HEK293 (cell line): ENCODE results near the gene EXOSC6.
A peak's percentile ranks its signal among the peaks of the same experiment; 100 is the strongest.

ENCODE experiments used
- CTCF ChIA-PET: fragments of 350-600 bp; formaldehyde crosslinking; extraction: SDS; loops from one replicate; lab custom pipeline; 2021; ENCODE audit warnings: antibody characterized with exemption; lab: Yijun Ruan, JAX
- POLR2A ChIA-PET: fragments of 300-600 bp; formaldehyde crosslinking; extraction: SDS; loops from one replicate; lab custom pipeline; 2020; ENCODE audit warnings: antibody characterized with exemption, inconsistent platforms; lab: Yijun Ruan, JAX
- H3K27ac ChIP-seq: fragments of 200-500 bp; sonication (Bioruptor generic); 2 replicates; pipeline ENCODE4 v1.5.1; 2014; ENCODE audit warnings: low read depth, low read length, control low read depth, inconsistent platforms; ENCODE audit errors: extremely low read depth
- H3K36me3 ChIP-seq, 2 experiments: fragments of 200-500 bp in 1 of 2; sonication (Bioruptor generic) in 1 of 2; 1 replicate in 1 of 2; 2 replicates in 1 of 2; pipeline ENCODE4 v1.5.1; 2014 to 2017; ENCODE audit warnings: inconsistent platforms in 2 of 2, low read length in 2 of 2; ENCODE audit not compliant: control insufficient read depth in 2 of 2, insufficient read depth in 1 of 2
- H3K4me1 ChIP-seq: fragments of 200-500 bp; sonication (Bioruptor generic); 2 replicates; pipeline ENCODE4 v1.5.1; 2014; ENCODE audit warnings: mild to moderate bottlenecking, low read length, inconsistent platforms; ENCODE audit not compliant: control insufficient read depth, insufficient read depth
- H3K4me3 ChIP-seq: 2 replicates; pipeline ENCODE4 v1.5.1; 2011; ENCODE audit warnings: low read depth, mild to moderate bottlenecking, control low read depth, low read length, moderate library complexity
- H3K9me3 ChIP-seq: fragments of 200-500 bp; sonication (Bioruptor generic); 2 replicates; pipeline ENCODE4 v1.5.1; 2014; ENCODE audit warnings: low read depth, low read length, inconsistent platforms; ENCODE audit not compliant: control insufficient read depth, insufficient read depth
- KLF7 ChIP-seq: fragments of 450-650 bp; formaldehyde crosslinking; IDR thresholded peaks from 2 replicates; pipeline ENCODE4 v1.5.1; 2016; ENCODE audit warnings: missing biosample characterization, missing genetic modification characterization, borderline replicate concordance
- SCRT2 ChIP-seq: fragments of 450-650 bp; formaldehyde crosslinking; IDR thresholded peaks from 2 replicates; pipeline ENCODE4 v1.5.1; 2016; ENCODE audit warnings: missing biosample characterization, missing genetic modification characterization
- SP2 ChIP-seq: fragments of 450-650 bp; formaldehyde crosslinking; IDR thresholded peaks from 2 replicates; pipeline ENCODE4 v1.5.1; 2016; ENCODE audit warnings: missing biosample characterization, missing genetic modification characterization
- SP3 ChIP-seq: fragments of 450-650 bp; formaldehyde crosslinking; IDR thresholded peaks from 2 replicates; pipeline ENCODE4 v1.5.1; 2016; ENCODE audit warnings: missing biosample characterization, missing genetic modification characterization
- YY2 ChIP-seq: fragments of 450-650 bp; formaldehyde crosslinking; IDR thresholded peaks from 2 replicates; pipeline ENCODE4 v1.5.1; 2016; ENCODE audit warnings: missing biosample characterization, missing genetic modification characterization
- ZBTB17 ChIP-seq: fragments of 450-650 bp; formaldehyde crosslinking; IDR thresholded peaks from 2 replicates; pipeline ENCODE4 v1.5.1; 2016; ENCODE audit warnings: missing biosample characterization, missing genetic modification characterization
- ZBTB8A ChIP-seq: fragments of 450-650 bp; formaldehyde crosslinking; IDR thresholded peaks from 2 replicates; pipeline ENCODE4 v1.5.1; 2016; ENCODE audit warnings: missing biosample characterization, missing genetic modification characterization
- ZEB2 ChIP-seq: fragments of 450-650 bp; formaldehyde crosslinking; IDR thresholded peaks from 2 replicates; pipeline ENCODE4 v1.5.1; 2016; ENCODE audit warnings: missing biosample characterization, missing genetic modification characterization
- ZNF121 ChIP-seq: fragments of 450-650 bp; formaldehyde crosslinking; IDR thresholded peaks from 2 replicates; pipeline ENCODE4 v1.5.1; 2016; ENCODE audit warnings: missing biosample characterization, missing genetic modification characterization
- ZNF132 ChIP-seq: fragments of 450-650 bp; formaldehyde crosslinking; IDR thresholded peaks from 2 replicates; pipeline ENCODE4 v1.5.1; 2017; ENCODE audit warnings: missing biosample characterization, missing genetic modification characterization, borderline replicate concordance
- ZNF140 ChIP-seq: fragments of 450-650 bp; formaldehyde crosslinking; IDR thresholded peaks from 2 replicates; pipeline ENCODE4 v1.5.1; 2016; ENCODE audit warnings: missing biosample characterization, missing genetic modification characterization
- ZNF2 ChIP-seq: fragments of 450-650 bp; formaldehyde crosslinking; IDR thresholded peaks from 2 replicates; pipeline ENCODE4 v1.5.1; 2016; ENCODE audit warnings: missing biosample characterization, missing genetic modification characterization
- ZNF239 ChIP-seq: fragments of 450-650 bp; formaldehyde crosslinking; IDR thresholded peaks from 2 replicates; pipeline ENCODE4 v1.5.1; 2016; ENCODE audit warnings: missing biosample characterization, missing genetic modification characterization
- ZNF24 ChIP-seq: fragments of 450-650 bp; formaldehyde crosslinking; IDR thresholded peaks from 2 replicates; pipeline ENCODE4 v1.5.1; 2016; ENCODE audit warnings: missing biosample characterization, missing genetic modification characterization
- ZNF366 ChIP-seq: fragments of 450-650 bp; formaldehyde crosslinking; conservative IDR thresholded peaks from 2 replicates; pipeline ENCODE4 v1.5.1; 2016; ENCODE audit warnings: missing biosample characterization, missing genetic modification characterization
- ZNF629 ChIP-seq: fragments of 450-650 bp; formaldehyde crosslinking; IDR thresholded peaks from 2 replicates; pipeline ENCODE4 v1.5.1; 2017; ENCODE audit warnings: missing biosample characterization, missing genetic modification characterization
- ZNF792 ChIP-seq: fragments of 450-650 bp; formaldehyde crosslinking; IDR thresholded peaks from 2 replicates; pipeline ENCODE4 v1.5.1; 2016; ENCODE audit warnings: missing biosample characterization, missing genetic modification characterization
- TF ChIP-seq, protein P1 (sequence below): fragments of 450-650 bp; formaldehyde crosslinking; IDR thresholded peaks from 2 replicates; pipeline ENCODE4 v1.5.1; 2016; ENCODE audit warnings: missing biosample characterization, missing genetic modification characterization
- TF ChIP-seq, protein P2 (sequence below): fragments of 450-650 bp; formaldehyde crosslinking; IDR thresholded peaks from 2 replicates; pipeline ENCODE4 v1.5.1; 2016; ENCODE audit warnings: missing biosample characterization, missing genetic modification characterization
- TF ChIP-seq, protein P3 (sequence below): fragments of 450-650 bp; formaldehyde crosslinking; conservative IDR thresholded peaks from 2 replicates; pipeline ENCODE4 v1.5.1; 2016; ENCODE audit warnings: low read depth, missing biosample characterization, missing genetic modification characterization
- TF ChIP-seq, protein P4 (sequence below): fragments of 450-650 bp; formaldehyde crosslinking; IDR thresholded peaks from 2 replicates; pipeline ENCODE4 v1.5.1; 2016; ENCODE audit warnings: missing biosample characterization, missing genetic modification characterization
- TF ChIP-seq, protein P5 (sequence below): sonication (generic); formaldehyde crosslinking; IDR thresholded peaks from 2 replicates; pipeline ENCODE4 v1.8.1; 2022; ENCODE audit warnings: mild to moderate bottlenecking, moderate library complexity, missing genetic modification reagents

Gene EXOSC6

DNA sequence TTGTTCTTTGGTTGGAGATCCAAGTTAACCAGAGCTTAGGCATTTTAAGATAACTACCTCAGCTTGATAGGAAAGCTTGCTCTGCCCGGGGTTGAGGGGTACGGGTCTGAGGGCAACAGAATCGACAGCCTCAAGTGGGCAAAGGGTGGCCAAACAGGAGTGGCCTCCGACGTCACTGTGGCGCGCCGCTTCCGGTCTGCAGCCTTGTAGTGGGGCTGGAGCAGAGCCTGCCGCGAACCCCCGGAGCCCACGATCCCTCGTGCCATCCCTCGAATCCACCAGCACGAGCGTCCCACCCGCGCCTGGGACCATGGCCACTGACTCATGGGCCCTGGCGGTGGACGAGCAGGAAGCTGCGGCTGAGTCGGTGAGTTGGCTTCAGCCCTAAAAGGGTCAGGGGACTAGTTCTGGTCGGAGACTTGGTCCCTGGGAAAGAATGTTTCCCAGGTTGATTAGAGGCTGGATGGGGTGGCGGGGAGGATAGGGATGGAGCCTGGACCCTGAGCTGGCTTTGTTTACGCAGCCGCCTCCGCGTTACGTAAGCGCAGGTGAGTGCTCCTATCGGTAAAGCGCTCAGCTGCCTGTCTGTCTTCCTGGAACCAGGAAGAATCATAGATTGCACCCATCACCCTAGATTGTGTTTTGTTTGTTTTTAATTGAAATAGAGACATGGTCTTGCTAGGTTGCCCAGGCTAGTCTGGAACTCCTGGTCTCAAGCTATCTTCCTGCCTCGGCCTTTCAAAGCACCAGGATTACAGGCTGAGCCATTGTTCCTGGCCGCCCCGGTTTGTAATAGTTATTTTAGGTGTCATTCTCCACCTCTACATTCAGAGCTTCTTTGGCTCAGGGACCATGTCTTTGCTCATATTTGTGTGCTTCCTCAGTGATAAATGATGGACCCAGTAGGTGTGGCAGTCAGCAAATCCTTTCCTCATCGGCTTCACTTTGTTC lies 47.5 kb upstream of the EXOSC6 start, which contains the start of gene DDX19B:
Gene DDX19B (plus strand): TSS at position 199 of the 951 bp plus-strand sequence. CDS start 112 bp downstream, at position 311.
- CTCF ChIA-PET, result interaction anchor here (0.7 to 1.2 kb wide), 3 partner anchors 10 to 472 kb away, joined by 3 to 4 read pairs (median 3); partner anchors contain the start of gene AARS1
- TF ChIP-seq ZEB2 (tag by site-specific recombination) (0 out of 2 replicates have a peak, but pooled peaks have one; percentile 27), ZNF629 (tag by site-specific recombination) (peak; percentile 87), SP2 (tag by site-specific recombination) (peak; percentile 31; the same call in 1 of the 2 replicates), ZNF132 (tag by site-specific recombination) (no peak), ZBTB8A (0 out of 2 replicates have a peak, but pooled peaks have one; percentile 47), SP3 (tag by site-specific recombination) (0 out of 2 replicates have a peak, but pooled peaks have one; percentile 22), ZNF24 (tag by site-specific recombination) (0 out of 2 replicates have a peak, but pooled peaks have one; percentile 27), ZNF366 (tag by site-specific recombination) (no peak), ZNF2 (peak; percentile 60), YY2 (tag by site-specific recombination) (0 out of 2 replicates have a peak, but pooled peaks have one; percentile 44), ZNF792 (tag by site-specific recombination) (no peak), ZNF140 (tag by site-specific recombination) (no peak), SCRT2 (peak; percentile 41), KLF7 (tag by site-specific recombination) (no peak), ZNF239 (tag by site-specific recombination) (0 out of 2 replicates have a peak, but pooled peaks have one; percentile 23), ZBTB17 (tag by site-specific recombination) (peak; percentile 94), ZNF121 (no peak)
- TF ChIP-seq, protein P1, sequence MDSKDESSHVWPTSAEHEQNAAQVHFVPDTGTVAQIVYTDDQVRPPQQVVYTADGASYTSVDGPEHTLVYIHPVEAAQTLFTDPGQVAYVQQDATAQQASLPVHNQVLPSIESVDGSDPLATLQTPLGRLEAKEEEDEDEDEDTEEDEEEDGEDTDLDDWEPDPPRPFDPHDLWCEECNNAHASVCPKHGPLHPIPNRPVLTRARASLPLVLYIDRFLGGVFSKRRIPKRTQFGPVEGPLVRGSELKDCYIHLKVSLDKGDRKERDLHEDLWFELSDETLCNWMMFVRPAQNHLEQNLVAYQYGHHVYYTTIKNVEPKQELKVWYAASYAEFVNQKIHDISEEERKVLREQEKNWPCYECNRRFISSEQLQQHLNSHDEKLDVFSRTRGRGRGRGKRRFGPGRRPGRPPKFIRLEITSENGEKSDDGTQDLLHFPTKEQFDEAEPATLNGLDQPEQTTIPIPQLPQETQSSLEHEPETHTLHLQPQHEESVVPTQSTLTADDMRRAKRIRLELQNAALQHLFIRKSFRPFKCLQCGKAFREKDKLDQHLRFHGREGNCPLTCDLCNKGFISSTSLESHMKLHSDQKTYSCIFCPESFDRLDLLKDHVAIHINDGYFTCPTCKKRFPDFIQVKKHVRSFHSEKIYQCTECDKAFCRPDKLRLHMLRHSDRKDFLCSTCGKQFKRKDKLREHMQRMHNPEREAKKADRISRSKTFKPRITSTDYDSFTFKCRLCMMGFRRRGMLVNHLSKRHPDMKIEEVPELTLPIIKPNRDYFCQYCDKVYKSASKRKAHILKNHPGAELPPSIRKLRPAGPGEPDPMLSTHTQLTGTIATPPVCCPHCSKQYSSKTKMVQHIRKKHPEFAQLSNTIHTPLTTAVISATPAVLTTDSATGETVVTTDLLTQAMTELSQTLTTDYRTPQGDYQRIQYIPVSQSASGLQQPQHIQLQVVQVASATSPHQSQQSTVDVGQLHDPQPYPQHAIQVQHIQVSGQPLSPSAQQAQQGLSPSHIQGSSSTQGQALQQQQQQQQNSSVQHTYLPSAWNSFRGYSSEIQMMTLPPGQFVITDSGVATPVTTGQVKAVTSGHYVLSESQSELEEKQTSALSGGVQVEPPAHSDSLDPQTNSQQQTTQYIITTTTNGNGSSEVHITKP (tag by site-specific recombination), result 0 out of 2 replicates have a peak, but pooled peaks have one; percentile 11
- TF ChIP-seq, protein P2, sequence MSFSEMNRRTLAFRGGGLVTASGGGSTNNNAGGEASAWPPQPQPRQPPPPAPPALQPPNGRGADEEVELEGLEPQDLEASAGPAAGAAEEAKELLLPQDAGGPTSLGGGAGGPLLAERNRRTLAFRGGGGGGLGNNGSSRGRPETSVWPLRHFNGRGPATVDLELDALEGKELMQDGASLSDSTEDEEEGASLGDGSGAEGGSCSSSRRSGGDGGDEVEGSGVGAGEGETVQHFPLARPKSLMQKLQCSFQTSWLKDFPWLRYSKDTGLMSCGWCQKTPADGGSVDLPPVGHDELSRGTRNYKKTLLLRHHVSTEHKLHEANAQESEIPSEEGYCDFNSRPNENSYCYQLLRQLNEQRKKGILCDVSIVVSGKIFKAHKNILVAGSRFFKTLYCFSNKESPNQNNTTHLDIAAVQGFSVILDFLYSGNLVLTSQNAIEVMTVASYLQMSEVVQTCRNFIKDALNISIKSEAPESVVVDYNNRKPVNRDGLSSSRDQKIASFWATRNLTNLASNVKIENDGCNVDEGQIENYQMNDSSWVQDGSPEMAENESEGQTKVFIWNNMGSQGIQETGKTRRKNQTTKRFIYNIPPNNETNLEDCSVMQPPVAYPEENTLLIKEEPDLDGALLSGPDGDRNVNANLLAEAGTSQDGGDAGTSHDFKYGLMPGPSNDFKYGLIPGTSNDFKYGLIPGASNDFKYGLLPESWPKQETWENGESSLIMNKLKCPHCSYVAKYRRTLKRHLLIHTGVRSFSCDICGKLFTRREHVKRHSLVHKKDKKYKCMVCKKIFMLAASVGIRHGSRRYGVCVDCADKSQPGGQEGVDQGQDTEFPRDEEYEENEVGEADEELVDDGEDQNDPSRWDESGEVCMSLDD (tag by site-specific recombination), result peak; percentile 39
- TF ChIP-seq, protein P3, sequence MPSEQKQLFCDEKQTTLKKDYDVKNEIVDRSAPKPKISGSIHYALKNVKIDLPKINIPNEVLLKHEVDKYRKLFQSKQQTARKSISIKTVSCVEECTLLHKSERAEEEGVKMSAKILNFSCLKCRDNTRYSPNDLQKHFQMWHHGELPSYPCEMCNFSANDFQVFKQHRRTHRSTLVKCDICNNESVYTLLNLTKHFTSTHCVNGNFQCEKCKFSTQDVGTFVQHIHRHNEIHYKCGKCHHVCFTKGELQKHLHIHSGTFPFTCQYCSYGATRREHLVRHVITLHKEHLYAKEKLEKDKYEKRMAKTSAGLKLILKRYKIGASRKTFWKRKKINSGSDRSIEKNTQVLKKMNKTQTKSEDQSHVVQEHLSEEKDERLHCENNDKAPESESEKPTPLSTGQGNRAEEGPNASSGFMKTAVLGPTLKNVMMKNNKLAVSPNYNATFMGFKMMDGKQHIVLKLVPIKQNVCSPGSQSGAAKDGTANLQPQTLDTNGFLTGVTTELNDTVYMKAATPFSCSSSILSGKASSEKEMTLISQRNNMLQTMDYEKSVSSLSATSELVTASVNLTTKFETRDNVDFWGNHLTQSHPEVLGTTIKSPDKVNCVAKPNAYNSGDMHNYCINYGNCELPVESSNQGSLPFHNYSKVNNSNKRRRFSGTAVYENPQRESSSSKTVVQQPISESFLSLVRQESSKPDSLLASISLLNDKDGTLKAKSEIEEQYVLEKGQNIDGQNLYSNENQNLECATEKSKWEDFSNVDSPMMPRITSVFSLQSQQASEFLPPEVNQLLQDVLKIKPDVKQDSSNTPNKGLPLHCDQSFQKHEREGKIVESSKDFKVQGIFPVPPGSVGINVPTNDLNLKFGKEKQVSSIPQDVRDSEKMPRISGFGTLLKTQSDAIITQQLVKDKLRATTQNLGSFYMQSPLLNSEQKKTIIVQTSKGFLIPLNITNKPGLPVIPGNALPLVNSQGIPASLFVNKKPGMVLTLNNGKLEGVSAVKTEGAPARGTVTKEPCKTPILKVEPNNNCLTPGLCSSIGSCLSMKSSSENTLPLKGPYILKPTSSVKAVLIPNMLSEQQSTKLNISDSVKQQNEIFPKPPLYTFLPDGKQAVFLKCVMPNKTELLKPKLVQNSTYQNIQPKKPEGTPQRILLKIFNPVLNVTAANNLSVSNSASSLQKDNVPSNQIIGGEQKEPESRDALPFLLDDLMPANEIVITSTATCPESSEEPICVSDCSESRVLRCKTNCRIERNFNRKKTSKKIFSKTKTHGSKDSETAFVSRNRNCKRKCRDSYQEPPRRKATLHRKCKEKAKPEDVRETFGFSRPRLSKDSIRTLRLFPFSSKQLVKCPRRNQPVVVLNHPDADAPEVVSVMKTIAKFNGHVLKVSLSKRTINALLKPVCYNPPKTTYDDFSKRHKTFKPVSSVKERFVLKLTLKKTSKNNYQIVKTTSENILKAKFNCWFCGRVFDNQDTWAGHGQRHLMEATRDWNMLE, result 0 out of 2 replicates have a peak, but pooled peaks have one; percentile 33
- TF ChIP-seq, protein P4, sequence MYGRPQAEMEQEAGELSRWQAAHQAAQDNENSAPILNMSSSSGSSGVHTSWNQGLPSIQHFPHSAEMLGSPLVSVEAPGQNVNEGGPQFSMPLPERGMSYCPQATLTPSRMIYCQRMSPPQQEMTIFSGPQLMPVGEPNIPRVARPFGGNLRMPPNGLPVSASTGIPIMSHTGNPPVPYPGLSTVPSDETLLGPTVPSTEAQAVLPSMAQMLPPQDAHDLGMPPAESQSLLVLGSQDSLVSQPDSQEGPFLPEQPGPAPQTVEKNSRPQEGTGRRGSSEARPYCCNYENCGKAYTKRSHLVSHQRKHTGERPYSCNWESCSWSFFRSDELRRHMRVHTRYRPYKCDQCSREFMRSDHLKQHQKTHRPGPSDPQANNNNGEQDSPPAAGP (tag by site-specific recombination), result peak; percentile 47; the same call in 1 of the 2 replicates
- TF ChIP-seq, protein P5, sequence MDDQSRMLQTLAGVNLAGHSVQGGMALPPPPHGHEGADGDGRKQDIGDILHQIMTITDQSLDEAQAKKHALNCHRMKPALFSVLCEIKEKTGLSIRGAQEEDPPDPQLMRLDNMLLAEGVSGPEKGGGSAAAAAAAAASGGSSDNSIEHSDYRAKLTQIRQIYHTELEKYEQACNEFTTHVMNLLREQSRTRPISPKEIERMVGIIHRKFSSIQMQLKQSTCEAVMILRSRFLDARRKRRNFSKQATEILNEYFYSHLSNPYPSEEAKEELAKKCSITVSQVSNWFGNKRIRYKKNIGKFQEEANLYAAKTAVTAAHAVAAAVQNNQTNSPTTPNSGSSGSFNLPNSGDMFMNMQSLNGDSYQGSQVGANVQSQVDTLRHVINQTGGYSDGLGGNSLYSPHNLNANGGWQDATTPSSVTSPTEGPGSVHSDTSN, result 0 out of 2 replicates have a peak, but pooled peaks have one; percentile 21

More for the DNA sequence above, 47.5 kb upstream of the EXOSC6 start, which contains the start of gene DDX19B:
- H3K4me1 ChIP-seq, result no peaks in the 10 kb centered on the region
- H3K36me3 ChIP-seq, result peaks cover 0 to 3% of the 10 kb centered on the region in 2 experiments; a peak in 2 of 3 replicates
- H3K9me3 ChIP-seq, result no peaks in the 10 kb centered on the region
- POLR2A ChIA-PET, result interaction anchor here (0.6 to 2.0 kb wide), 5 partner anchors 11 to 48 kb away, joined by 3 to 32 read pairs (median 6); partner anchors contain the start of genes AARS1 and DDX19A
- H3K27ac ChIP-seq, result peak within 1 kb of the TSS; percentile 83
- peak within 1 kb of the TSS; percentile 86 for H3K4me3 ChIP-seq
